Measurements from ENCODE around the gene MRPL36. TPM values are rescaled to one million over a fixed set of nuclear protein-coding genes. Genes with fewer than 3 reads are reported as not detected.

MRPL36 gene
- total RNA-seq, 1 donor from 2014 or later = 29.4 TPM

GRCh38 chr5:1769752-1770442 is 29.7 kb downstream of the MRPL36 start:
- Histone ChIP-seq H3K4me1 (no peaks in the 10 kb centered on the region), H3K9me3 (no peaks in the 10 kb centered on the region), H3K36me3 (no peaks in the 10 kb centered on the region), H3K27ac (no peak overlapping the region), H3K27me3 (peaks cover 21% of the 10 kb centered on the region), H3K4me3 (no peak overlapping the region)
- intact Hi-C loops (cut with DNase I) = no loop called here
- no peak for DNase-seq
- ATAC-seq = no peak
- no peak for TF ChIP-seq CTCF (IDR thresholded peaks at IDR 0.05)

- Histone ChIP-seq H3K27me3 (peaks cover 21% of the 10 kb centered on the region), H3K4me3 (no peak overlapping the region), H3K27ac (no peak overlapping the region), H3K4me1 (no peaks in the 10 kb centered on the region), H3K9me3 (no peaks in the 10 kb centered on the region), H3K36me3 (no peaks in the 10 kb centered on the region)
- no peak for ATAC-seq
- intact Hi-C loops (cut with DNase I) = no loop called here
- no peak for TF ChIP-seq CTCF (IDR thresholded peaks at IDR 0.05)
- no peak for DNase-seq
These were observed 30.5 kb downstream of the MRPL36 start for GRCh38 chr5:1769017-1769640.

GRCh38 chr5:1768283-1769000 is 31.2 kb downstream of the MRPL36 start:
- intact Hi-C loops (cut with DNase I) = no loop called here
- Histone ChIP-seq H3K4me1 (no peaks in the 10 kb centered on the region), H3K4me3 (no peak overlapping the region), H3K27me3 (peaks cover 18% of the 10 kb centered on the region), H3K36me3 (no peaks in the 10 kb centered on the region), H3K27ac (no peak overlapping the region), H3K9me3 (no peaks in the 10 kb centered on the region)
- no peak for ATAC-seq
- TF ChIP-seq CTCF (IDR thresholded peaks at IDR 0.05) = no peak
- DNase-seq = no peak

- H3K4me1 ChIP-seq = no peaks in the 10 kb centered on the region
- H3K36me3 ChIP-seq = no peaks in the 10 kb centered on the region
- H3K4me3 ChIP-seq = no peak overlapping the region
- ATAC-seq (no peak), DNase-seq (no peak)
- no peak overlapping the region for H3K27ac ChIP-seq
- intact Hi-C loops (cut with DNase I) = no loop called here
- no peaks in the 10 kb centered on the region for H3K9me3 ChIP-seq
- H3K27me3 ChIP-seq = peaks cover 21% of the 10 kb centered on the region
- no peak for TF ChIP-seq CTCF (IDR thresholded peaks at IDR 0.05)
These were observed 31.9 kb downstream of the MRPL36 start for GRCh38 chr5:1767524-1768282.

GRCh38 chr5:1765880-1766235 is 33.8 kb downstream of the MRPL36 start:
- intact Hi-C loops (cut with DNase I) = no loop called here
- Histone ChIP-seq H3K4me1 (no peaks in the 10 kb centered on the region), H3K36me3 (no peaks in the 10 kb centered on the region), H3K4me3 (no peak overlapping the region), H3K27me3 (peaks cover 25% of the 10 kb centered on the region), H3K9me3 (no peaks in the 10 kb centered on the region), H3K27ac (no peak overlapping the region)
- no peak for DNase-seq
- no peak for TF ChIP-seq CTCF (IDR thresholded peaks at IDR 0.05)
- no peak for ATAC-seq
